ENCODE results near the gene CASP10.

DNA sequence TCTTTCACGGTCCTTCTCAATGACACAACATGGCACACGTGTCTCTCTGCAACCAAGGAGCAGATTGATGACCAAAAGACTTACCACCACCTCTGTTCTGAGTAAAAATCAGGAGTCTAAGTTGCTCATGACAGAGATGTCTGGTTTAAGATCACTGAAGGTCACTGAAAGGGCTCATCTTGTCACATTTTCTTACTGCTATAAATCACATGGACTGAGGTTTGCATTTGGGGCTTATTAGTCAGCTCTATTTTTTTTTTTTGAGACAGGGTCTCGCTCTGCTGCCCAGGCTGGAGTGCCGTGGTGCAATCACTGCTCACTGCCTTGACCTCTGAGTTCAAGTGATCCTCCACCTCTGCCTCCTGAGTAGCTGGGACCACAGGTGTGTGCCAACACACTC is 47.6 kb upstream of the CASP10 start:
- no peak for TF ChIP-seq CTCF (conservative IDR thresholded peaks at IDR 0.05; ENCODE audit: low read depth, low read length)
- TF ChIP-seq CEBPB (IDR thresholded peaks at IDR 0.05; ENCODE audit: low read depth, low read length), result no peak
- no peak for TF ChIP-seq POLR2A (IDR thresholded peaks at IDR 0.05; ENCODE audit: low read depth, low read length)
- TF ChIP-seq MXI1 (IDR thresholded peaks at IDR 0.05; ENCODE audit: borderline replicate concordance, low read depth, low read length), result no peak
- TF ChIP-seq RAD21 (IDR thresholded peaks at IDR 0.05; ENCODE audit: low read length), result no peak
- no peak for TF ChIP-seq RFX5 (IDR thresholded peaks at IDR 0.05; ENCODE audit: low read depth, low read length)

All from IMR-90 (cell line).